ENCODE measurements around the gene LBX2.

- TF ChIP-seq, protein P1, sequence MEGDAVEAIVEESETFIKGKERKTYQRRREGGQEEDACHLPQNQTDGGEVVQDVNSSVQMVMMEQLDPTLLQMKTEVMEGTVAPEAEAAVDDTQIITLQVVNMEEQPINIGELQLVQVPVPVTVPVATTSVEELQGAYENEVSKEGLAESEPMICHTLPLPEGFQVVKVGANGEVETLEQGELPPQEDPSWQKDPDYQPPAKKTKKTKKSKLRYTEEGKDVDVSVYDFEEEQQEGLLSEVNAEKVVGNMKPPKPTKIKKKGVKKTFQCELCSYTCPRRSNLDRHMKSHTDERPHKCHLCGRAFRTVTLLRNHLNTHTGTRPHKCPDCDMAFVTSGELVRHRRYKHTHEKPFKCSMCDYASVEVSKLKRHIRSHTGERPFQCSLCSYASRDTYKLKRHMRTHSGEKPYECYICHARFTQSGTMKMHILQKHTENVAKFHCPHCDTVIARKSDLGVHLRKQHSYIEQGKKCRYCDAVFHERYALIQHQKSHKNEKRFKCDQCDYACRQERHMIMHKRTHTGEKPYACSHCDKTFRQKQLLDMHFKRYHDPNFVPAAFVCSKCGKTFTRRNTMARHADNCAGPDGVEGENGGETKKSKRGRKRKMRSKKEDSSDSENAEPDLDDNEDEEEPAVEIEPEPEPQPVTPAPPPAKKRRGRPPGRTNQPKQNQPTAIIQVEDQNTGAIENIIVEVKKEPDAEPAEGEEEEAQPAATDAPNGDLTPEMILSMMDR (IDR thresholded peaks at IDR 0.05): no peak
- no peak for TF ChIP-seq POLR2A (IDR thresholded peaks at IDR 0.05)
Measured at GRCh38 chr2:74498500-74499266, 720 bp downstream of the LBX2 start.
